B cell (primary cell): ENCODE data around the gene KPNA1. TPM values are rescaled to one million over a fixed set of nuclear protein-coding genes. Genes with fewer than 3 reads are reported as not detected.

Source experiments
- ATAC-seq: fragments of 200-7000 bp; cut with Tn5 transposase; one replicate; pipeline ENCODE4 v1.10.0; 2021; ENCODE audit warnings: low read depth, mild to moderate bottlenecking, moderate number of reproducible peaks, moderate library complexity
- CTCF ChIA-PET: fragments of 350-600 bp; sonication (Branson Sonifier 250); formaldehyde crosslinking; loops from one replicate; lab custom pipeline; 2021; ENCODE audit warnings: antibody characterized with exemption, inconsistent platforms; lab: Charles Lee
- POLR2A ChIA-PET: fragments of 350-600 bp; sonication (Branson Sonifier 250); formaldehyde crosslinking; loops from one replicate; lab custom pipeline; 2021; ENCODE audit warnings: antibody characterized with exemption; lab: Charles Lee
- DNase-seq: peaks from one replicate; pipeline ENCODE4 v3.0.0; 2013
- H2AFZ ChIP-seq: 2 replicates; pipeline ENCODE4 v1.6.1; 2012; ENCODE audit warnings: mild to moderate bottlenecking, low read depth, low read length; ENCODE audit not compliant: insufficient read depth, poor library complexity, severe bottlenecking
- H3K27ac ChIP-seq, 2 donors: 1 replicate in 1 of 2; 2 replicates in 1 of 2; pipeline ENCODE4 v1.5.1; 2012 to 2013; ENCODE audit warnings: low read length in 2 of 2, mild to moderate bottlenecking in 2 of 2, moderate library complexity in 1 of 2
- H3K27me3 ChIP-seq, 4 experiments: fragments of 200-600 bp in 1 of 4; sonication (generic) in 1 of 4; replicated peaks in 1 of 4; 1 replicate in 2 of 4; 2 replicates in 2 of 4; pipeline versions ENCODE4 v1.6.1 to v1.7.0; 2013 to 2016; ENCODE audit warnings: low read length in 3 of 4, mild to moderate bottlenecking in 2 of 4, mixed read lengths in 1 of 4, moderate library complexity in 1 of 4; ENCODE audit not compliant: insufficient read depth in 4 of 4, control insufficient read depth in 3 of 4; ENCODE audit errors: control extremely low read depth in 1 of 4
- H3K36me3 ChIP-seq, 2 experiments: replicated peaks in 1 of 2; 1 replicate in 1 of 2; 2 replicates in 1 of 2; pipeline versions ENCODE4 v1.6.1 to v1.7.1; 2013; ENCODE audit warnings: low read length in 1 of 2; ENCODE audit not compliant: insufficient read depth in 2 of 2, control insufficient read depth in 1 of 2; ENCODE audit errors: control extremely low read depth in 1 of 2, extremely low read depth in 1 of 2
- H3K4me1 ChIP-seq, 2 donors: fragments of 200-600 bp in 1 of 2; sonication (generic) in 1 of 2; 1 replicate in 1 of 2; 2 replicates in 1 of 2; pipeline versions ENCODE4 v1.5.1 to v1.6.1; 2013 to 2017; ENCODE audit warnings: low read length in 2 of 2; ENCODE audit not compliant: control insufficient read depth in 2 of 2, insufficient read depth in 2 of 2
- H3K4me2 ChIP-seq: replicated peaks from 2 replicates; pipeline ENCODE3; 2012; ENCODE audit warnings: mild to moderate bottlenecking, low read depth, low read length; ENCODE audit not compliant: poor library complexity, severe bottlenecking
- H3K4me3 ChIP-seq, 5 experiments: fragments of 200-600 bp in 1 of 5; sonication (generic) in 1 of 5; 1 replicate in 3 of 5; 2 replicates in 2 of 5; pipeline versions ENCODE4 v1.5.1 to v1.7.0; 2011 to 2016; ENCODE audit warnings: low read length in 4 of 5, mild to moderate bottlenecking in 4 of 5, low read depth in 2 of 5, control low read depth in 1 of 5, moderate library complexity in 1 of 5; ENCODE audit not compliant: insufficient read depth in 1 of 5; ENCODE audit errors: control extremely low read depth in 1 of 5, extremely low read depth in 1 of 5
- H3K79me2 ChIP-seq: fragments of 200-600 bp; sonication (generic); one replicate; pipeline ENCODE4 v1.6.0; 2016; ENCODE audit warnings: low read length; ENCODE audit not compliant: control insufficient read depth, insufficient read depth
- H3K9ac ChIP-seq: fragments of 200-600 bp; sonication (generic); 2 replicates; pipeline ENCODE4 v1.6.1; 2017; ENCODE audit warnings: mild to moderate bottlenecking, low read length, moderate library complexity
- H3K9me3 ChIP-seq, 3 donors: one replicate each; pipeline versions ENCODE4 v1.6.1 to v1.7.1; 2013; ENCODE audit warnings: low read length in 2 of 3; ENCODE audit not compliant: control insufficient read depth in 2 of 3, insufficient read depth in 1 of 3; ENCODE audit errors: control extremely low read depth in 1 of 3
- H4K20me1 ChIP-seq: 2 replicates; pipeline ENCODE4 v1.6.0; 2012; ENCODE audit warnings: mild to moderate bottlenecking, low read length; ENCODE audit not compliant: insufficient read depth, control insufficient read depth, poor library complexity, severe bottlenecking
- H3K27ac Mint-ChIP-seq: one replicate; pipeline ENCODE4 v1.8.0; 2021; ENCODE audit warnings: mixed read lengths
- H3K27me3 Mint-ChIP-seq: one replicate; pipeline ENCODE4 v1.8.0; 2021; ENCODE audit warnings: mixed read lengths
- H3K4me1 Mint-ChIP-seq: one replicate; pipeline ENCODE4 v1.8.0; 2021; ENCODE audit warnings: mixed read lengths
- H3K4me3 Mint-ChIP-seq: one replicate; pipeline ENCODE4 v1.8.0; 2021; ENCODE audit warnings: mixed read lengths
- H3K9me3 Mint-ChIP-seq: one replicate; pipeline ENCODE4 v1.8.0; 2022; ENCODE audit warnings: mixed read lengths; ENCODE audit not compliant: insufficient read depth
- CTCF ChIP-seq: fragments of 200-600 bp; IDR thresholded peaks from one replicate; pipeline ENCODE4 v1.8.0; 2022; ENCODE audit warnings: antibody characterized with exemption, mild to moderate bottlenecking
- EZH2 ChIP-seq: IDR thresholded peaks from 2 replicates; pipeline ENCODE4 v1.6.1; 2012; ENCODE audit warnings: borderline replicate concordance, low read depth, mild to moderate bottlenecking, moderate library complexity, low read length; ENCODE audit not compliant: insufficient read depth, poor library complexity, severe bottlenecking
- WGBS: methylation state at CpG from one replicate; pipeline ENCODE4 v1.1.5; 2013; ENCODE audit warnings: missing lambda C conversion rate; ENCODE audit not compliant: insufficient coverage; 5-methylcytosine and 5-hydroxymethylcytosine counted together
- intact Hi-C: fragments of 100-400 bp; cut with micrococcal nuclease; formaldehyde crosslinking; loops from one replicate; pipeline ENCODE4 v1.10.0; 2022
- polyA plus RNA-seq: library from polyadenylated mRNA; depleted of rRNA; stranded (reverse); fragments of >200 nt; gene quantifications from 2 replicates; pipeline ENCODE4 v1.2.3, GENCODE V29; 2012
- total RNA-seq, 2 donors: library from RNA; stranded (reverse); fragments of 120-200 nt in 1 of 2; gene quantifications; 1 replicate in 1 of 2; 2 replicates in 1 of 2; pipeline versions ENCODE4 v1.2.3 to v1.2.4, GENCODE V29; 2013 to 2022

Gene KPNA1
- total and polyA plus RNA-seq, 2 donors (not counting 1 experiment from before 2014, with no cell fraction given), result 14.9 to 79.4 TPM

GRCh38 chr3:122475316-122475715, 39.4 kb downstream of the KPNA1 start:
- no peak overlapping the region for H2AFZ ChIP-seq
- no peak overlapping the region for H3K4me2 ChIP-seq
- peaks cover 100% of the 10 kb centered on the region for H3K79me2 ChIP-seq
- Mint-ChIP-seq H3K4me1 (peaks cover 46% of the 10 kb centered on the region), H3K4me3 (no peak overlapping the region), H3K27ac (no peak overlapping the region), H3K27me3 (no peaks in the 10 kb centered on the region), H3K9me3 (no peaks in the 10 kb centered on the region)
- H4K20me1 ChIP-seq, result peaks cover 37% of the 10 kb centered on the region
- no peak overlapping the region for H3K27ac ChIP-seq
- no peak overlapping the region for H3K9ac ChIP-seq
- no peaks in the 10 kb centered on the region for H3K9me3 ChIP-seq
- H3K36me3 ChIP-seq, result no peaks in the 10 kb centered on the region
- no peak for TF ChIP-seq CTCF
- ChIA-PET POLR2A (no interaction called here), CTCF (no interaction called here)
- ATAC-seq, result no peak
- DNase-seq, result no peak
- 100% methylated on average over 1 of the region's 2 CpGs for WGBS
- no peaks in the 10 kb centered on the region for H3K27me3 ChIP-seq
- no peak overlapping the region for H3K4me3 ChIP-seq
- intact Hi-C loops, result no loop called here
- no peaks in the 10 kb centered on the region for H3K4me1 ChIP-seq

GRCh38 chr3:122469659-122470058, 45.1 kb downstream of the KPNA1 start:
- Histone ChIP-seq H4K20me1 (peaks cover 40% of the 10 kb centered on the region), H3K9ac (no peak overlapping the region), H3K9me3 (peaks cover 0 to 3% (median 0%) of the 10 kb centered on the region in 3 donors), H3K27me3 (no peaks in the 10 kb centered on the region), H3K36me3 (peaks cover 6 to 12% of the 10 kb centered on the region in 2 experiments), H3K4me1 (peaks cover 0 to 3% of the 10 kb centered on the region in 2 donors), H3K79me2 (peaks cover 66% of the 10 kb centered on the region), H3K4me3 (no peak overlapping the region), H3K4me2 (no peak overlapping the region), H2AFZ (no peak overlapping the region), H3K27ac (no peak overlapping the region)
- Mint-ChIP-seq H3K4me1 (peaks cover 39% of the 10 kb centered on the region), H3K27me3 (no peaks in the 10 kb centered on the region), H3K27ac (no peak overlapping the region), H3K4me3 (no peak overlapping the region), H3K9me3 (no peaks in the 10 kb centered on the region)
- intact Hi-C loops, result no loop called here
- DNase-seq (no peak), ATAC-seq (no peak)
- ChIA-PET POLR2A (no interaction called here), CTCF (interaction anchor here (0.6 kb wide), 1 partner anchor 76 kb away, joined by 3 read pairs; no protein-coding TSS in a partner anchor)
- TF ChIP-seq EZH2 (no peak), CTCF (no peak)
- no CpG with 5 or more reads among the region's 1 CpG for WGBS
